Measurements from ENCODE around the gene DNAJC16. TPM values are rescaled to one million over a fixed set of nuclear protein-coding genes. Genes with fewer than 3 reads are reported as not detected.

Gene DNAJC16
- total RNA-seq, 1 donor from 2014 or later, result 23.5 TPM

- DNase-seq, result no peak
- Histone ChIP-seq H3K4me3 (no peak overlapping the region), H3K36me3 (peaks cover 23% of the 10 kb centered on the region), H3K27me3 (no peaks in the 10 kb centered on the region), H3K27ac (no peak overlapping the region), H3K9me3 (no peaks in the 10 kb centered on the region), H3K4me1 (no peaks in the 10 kb centered on the region)
- ATAC-seq, result no peak
- intact Hi-C loops (cut with DNase I), result no loop called here
- TF ChIP-seq CTCF (IDR thresholded peaks at IDR 0.05), result no peak
Measured at GRCh38 chr1:15506831-15507230, 19.8 kb upstream of the DNAJC16 start.

DNA sequence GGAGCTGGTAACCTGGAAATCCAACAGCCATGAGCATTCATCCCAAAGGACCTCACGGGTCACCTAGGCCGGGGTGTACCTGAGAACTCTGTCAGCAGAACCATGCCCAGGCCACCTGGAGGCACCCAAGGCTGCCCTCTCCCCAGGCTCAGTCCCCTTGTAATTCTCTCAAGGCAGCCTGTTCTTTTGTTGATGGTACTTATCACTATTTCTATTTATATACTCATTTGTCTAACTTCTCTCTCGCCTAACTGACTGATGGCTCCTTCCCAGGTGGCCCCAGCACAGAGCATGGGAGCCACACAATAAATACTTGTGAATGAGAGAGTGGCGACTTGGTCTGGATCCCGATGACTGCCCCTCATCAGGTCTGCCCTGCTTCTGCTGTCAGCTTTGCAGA, 19.4 kb upstream of the DNAJC16 start:
- Histone ChIP-seq H3K36me3 (peaks cover 27% of the 10 kb centered on the region), H3K27me3 (no peaks in the 10 kb centered on the region), H3K27ac (no peak overlapping the region), H3K4me3 (no peak overlapping the region), H3K9me3 (no peaks in the 10 kb centered on the region), H3K4me1 (no peaks in the 10 kb centered on the region)
- no peak for ATAC-seq
- intact Hi-C loops (cut with DNase I), result no loop called here
- TF ChIP-seq CTCF (IDR thresholded peaks at IDR 0.05), result no peak
- DNase-seq, result no peak

DNA sequence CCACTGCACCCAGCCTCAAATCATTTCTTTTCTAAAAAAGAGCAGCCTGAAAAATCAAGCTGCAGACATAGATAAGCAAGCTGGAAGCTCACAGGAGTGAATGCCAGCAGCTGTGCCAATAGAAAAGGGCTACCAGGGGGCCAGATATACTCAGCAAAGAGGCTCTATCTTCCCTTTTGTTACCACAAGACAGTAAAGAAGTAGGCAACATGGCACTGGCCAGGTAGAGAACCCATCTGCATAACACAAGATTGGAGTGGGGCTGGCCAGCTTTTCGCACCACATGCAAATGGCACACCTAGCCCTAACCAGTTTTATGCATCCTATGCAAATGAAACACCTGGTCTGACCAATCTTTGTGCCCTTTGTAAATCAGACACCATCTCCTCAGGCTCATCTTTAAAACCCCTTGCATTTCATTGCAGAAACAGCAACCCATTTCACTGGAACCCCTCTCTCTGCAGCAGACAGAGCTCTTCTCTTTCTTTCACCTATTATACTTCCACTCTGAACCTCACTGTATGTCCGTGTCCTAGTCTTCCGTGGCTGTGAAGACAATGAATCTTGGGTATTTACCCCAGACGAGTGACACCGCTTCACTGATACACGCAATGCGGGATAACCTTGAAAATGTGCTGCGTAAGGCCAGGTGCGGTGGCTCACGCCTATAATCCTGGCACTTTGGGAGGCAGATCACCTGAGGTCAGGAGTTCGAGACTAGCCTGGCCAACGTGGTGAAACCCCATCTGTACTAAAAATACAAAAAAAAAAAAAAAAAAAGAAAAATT, 17.8 kb upstream of the DNAJC16 start:
- intact Hi-C loops (cut with DNase I), result no loop called here
- Histone ChIP-seq H3K36me3 (peaks cover 21% of the 10 kb centered on the region), H3K4me1 (no peaks in the 10 kb centered on the region), H3K27ac (no peak overlapping the region), H3K27me3 (no peaks in the 10 kb centered on the region), H3K9me3 (no peaks in the 10 kb centered on the region), H3K4me3 (no peak overlapping the region)
- TF ChIP-seq CTCF (IDR thresholded peaks at IDR 0.05), result no peak
- ATAC-seq (no peak), DNase-seq (no peak)

DNA sequence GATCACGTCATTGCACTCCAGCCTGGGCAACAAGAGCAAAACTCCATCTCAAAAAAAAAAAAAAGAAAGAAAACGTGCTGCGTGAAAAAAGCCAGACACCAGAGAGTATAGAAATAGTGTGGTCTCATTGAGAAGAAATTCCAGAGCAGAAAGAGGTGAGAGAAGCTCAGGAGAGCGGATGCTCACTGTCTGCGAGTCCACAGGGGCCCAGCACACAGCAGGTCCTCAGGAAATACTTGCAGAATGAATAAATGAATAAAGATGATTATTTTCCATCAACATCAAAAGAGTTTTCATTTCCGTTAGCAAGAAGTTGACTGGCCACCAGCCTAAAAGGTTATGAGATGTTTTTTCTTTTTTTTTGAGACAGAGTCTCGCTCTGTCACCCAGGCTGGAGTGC, 17.1 kb upstream of the DNAJC16 start:
- intact Hi-C loops (cut with DNase I), result no loop called here

GRCh38 chr1:15510611-15511405, 15.8 kb upstream of the DNAJC16 start:
- Histone ChIP-seq H3K36me3 (peaks cover 14% of the 10 kb centered on the region), H3K9me3 (no peaks in the 10 kb centered on the region), H3K4me1 (peaks cover 4% of the 10 kb centered on the region), H3K4me3 (no peak overlapping the region), H3K27me3 (no peaks in the 10 kb centered on the region), H3K27ac (no peak overlapping the region)
- TF ChIP-seq CTCF (IDR thresholded peaks at IDR 0.05), result no peak
- intact Hi-C loops (cut with DNase I), result no loop called here
- DNase-seq, result no peak
- no peak for ATAC-seq

More for the DNA sequence above, 17.1 kb upstream of the DNAJC16 start:
- Histone ChIP-seq H3K9me3 (no peaks in the 10 kb centered on the region), H3K27ac (no peak overlapping the region), H3K4me1 (no peaks in the 10 kb centered on the region), H3K36me3 (peaks cover 21% of the 10 kb centered on the region), H3K27me3 (no peaks in the 10 kb centered on the region), H3K4me3 (no peak overlapping the region)
- ATAC-seq, result no peak
- no peak for TF ChIP-seq CTCF (IDR thresholded peaks at IDR 0.05)
- DNase-seq, result no peak
